Mononuclear cell (primary cell): ENCODE results near the gene ERC1. TPM values are rescaled to one million over a fixed set of nuclear protein-coding genes. Genes with fewer than 3 reads are reported as not detected.
"Not testable (repeated sequence)": the region's sequence is repeated elsewhere in the genome, so short reads cannot be mapped to it uniquely, and the experiment has no call there.

Source experiments
- H3K27me3 ChIP-seq: 2 replicates; pipeline ENCODE4 v1.6.0; 2011; ENCODE audit warnings: low read length, control low read depth; ENCODE audit not compliant: insufficient read depth
- H3K4me1 ChIP-seq: 2 replicates; pipeline ENCODE4 v1.5.1; 2011; ENCODE audit warnings: mild to moderate bottlenecking, low read length, control low read depth; ENCODE audit not compliant: insufficient read depth
- H3K4me3 ChIP-seq: 2 replicates; pipeline ENCODE4 v1.5.1; 2011; ENCODE audit warnings: mild to moderate bottlenecking, low read length, moderate library complexity
- H3K9me3 ChIP-seq: 2 replicates; pipeline ENCODE4 v1.5.1; 2011; ENCODE audit warnings: low read depth, mild to moderate bottlenecking, control low read depth, low read length
- total RNA-seq: library from RNA; depleted of rRNA; stranded (reverse); fragments of >200 nt; gene quantifications from one replicate; pipeline ENCODE4 v1.2.3, GENCODE V29; 2012

The ERC1 gene
- total RNA-seq, 1 donor, result 30.2 TPM

- H3K27me3 ChIP-seq, result no peaks in the 10 kb centered on the region
- H3K4me3 ChIP-seq, result no peak overlapping the region
- H3K4me1 ChIP-seq, result no peaks in the 10 kb centered on the region
- H3K9me3 ChIP-seq, result no peaks in the 10 kb centered on the region
Measured at GRCh38 chr12:1184402-1184801, 193.4 kb downstream of the ERC1 start.

- H3K4me3 ChIP-seq, result no peak overlapping the region
- no peaks in the 10 kb centered on the region for H3K9me3 ChIP-seq
- H3K27me3 ChIP-seq, result no peaks in the 10 kb centered on the region
- H3K4me1 ChIP-seq, result no peaks in the 10 kb centered on the region
Measured at GRCh38 chr12:1185460-1186182, 194.6 kb downstream of the ERC1 start.

GRCh38 chr12:1186298-1186697 lies 195.3 kb downstream of the ERC1 start:
- no peaks in the 10 kb centered on the region for H3K27me3 ChIP-seq
- no peaks in the 10 kb centered on the region for H3K9me3 ChIP-seq
- no peaks in the 10 kb centered on the region for H3K4me1 ChIP-seq
- no peak overlapping the region for H3K4me3 ChIP-seq

- Histone ChIP-seq H3K27me3 (no peaks in the 10 kb centered on the region), H3K9me3 (no peaks in the 10 kb centered on the region), H3K4me1 (no peaks in the 10 kb centered on the region), H3K4me3 (no peak overlapping the region)
Measured at GRCh38 chr12:1188016-1188415, 197.0 kb downstream of the ERC1 start.

- no peak overlapping the region for H3K4me3 ChIP-seq
- H3K27me3 ChIP-seq, result no peaks in the 10 kb centered on the region
- H3K4me1 ChIP-seq, result no peaks in the 10 kb centered on the region
- H3K9me3 ChIP-seq, result no peaks in the 10 kb centered on the region
Measured at GRCh38 chr12:1189163-1189562, 198.1 kb downstream of the ERC1 start.

GRCh38 chr12:1195513-1195912 lies 204.5 kb downstream of the ERC1 start:
- Histone ChIP-seq H3K27me3 (no peaks in the 10 kb centered on the region), H3K4me3 (no peak overlapping the region), H3K4me1 (no peaks in the 10 kb centered on the region), H3K9me3 (peaks cover 6% of the 10 kb centered on the region)

GRCh38 chr12:1197264-1198018 lies 206.4 kb downstream of the ERC1 start:
- Histone ChIP-seq H3K4me1 (no peaks in the 10 kb centered on the region), H3K4me3 (no peak overlapping the region), H3K9me3 (peaks cover 6% of the 10 kb centered on the region), H3K27me3 (no peaks in the 10 kb centered on the region)

- H3K27me3 ChIP-seq, H3K4me3 ChIP-seq: not testable (repeated sequence)
Measured at GRCh38 chr12:1198854-1199253, 207.8 kb downstream of the ERC1 start.

GRCh38 chr12:1199700-1200099 lies 208.7 kb downstream of the ERC1 start:
- Histone ChIP-seq H3K4me3 (no peak overlapping the region), H3K9me3 (peaks cover 6% of the 10 kb centered on the region), H3K4me1 (no peaks in the 10 kb centered on the region), H3K27me3 (no peaks in the 10 kb centered on the region)

More at GRCh38 chr12:1198854-1199253, 207.8 kb downstream of the ERC1 start:
- H3K4me1 ChIP-seq, H3K9me3 ChIP-seq: not testable (repeated sequence)

GRCh38 chr12:1201030-1201429 lies 210.0 kb downstream of the ERC1 start:
- Histone ChIP-seq H3K9me3 (peaks cover 6% of the 10 kb centered on the region), H3K4me1 (no peaks in the 10 kb centered on the region), H3K27me3 (no peaks in the 10 kb centered on the region), H3K4me3 (no peak overlapping the region)

- Histone ChIP-seq H3K9me3 (peaks cover 6% of the 10 kb centered on the region), H3K4me3 (no peak overlapping the region), H3K4me1 (no peaks in the 10 kb centered on the region), H3K27me3 (no peaks in the 10 kb centered on the region)
Measured at GRCh38 chr12:1201886-1202285, 210.9 kb downstream of the ERC1 start.

- Histone ChIP-seq H3K4me3 (no peak overlapping the region), H3K9me3 (peaks cover 6% of the 10 kb centered on the region), H3K4me1 (no peaks in the 10 kb centered on the region), H3K27me3 (no peaks in the 10 kb centered on the region)
Measured at GRCh38 chr12:1203735-1204019, 212.7 kb downstream of the ERC1 start.

GRCh38 chr12:1204581-1205121 lies 213.6 kb downstream of the ERC1 start:
- Histone ChIP-seq H3K27me3 (no peaks in the 10 kb centered on the region), H3K9me3 (no peaks in the 10 kb centered on the region), H3K4me3 (peak overlapping the region; percentile 30), H3K4me1 (no peaks in the 10 kb centered on the region)

GRCh38 chr12:1205512-1206060 lies 214.6 kb downstream of the ERC1 start:
- Histone ChIP-seq H3K4me3 (no peak overlapping the region), H3K9me3 (no peaks in the 10 kb centered on the region), H3K27me3 (no peaks in the 10 kb centered on the region), H3K4me1 (no peaks in the 10 kb centered on the region)

- no peaks in the 10 kb centered on the region for H3K9me3 ChIP-seq
- H3K4me1 ChIP-seq, result no peaks in the 10 kb centered on the region
- no peak overlapping the region for H3K4me3 ChIP-seq
- H3K27me3 ChIP-seq, result no peaks in the 10 kb centered on the region
Measured at GRCh38 chr12:1206118-1206734, 215.2 kb downstream of the ERC1 start.
